Neural cell (in vitro differentiated cells): Measurements from ENCODE around the gene PHLDB1. TPM values are rescaled to one million over a fixed set of nuclear protein-coding genes. Genes with fewer than 3 reads are reported as not detected.
"Not testable (repeated sequence)": the region's sequence is repeated elsewhere in the genome, so short reads cannot be mapped to it uniquely, and the experiment has no call there.

ENCODE experiments used
- H2AFZ ChIP-seq: fragments of 200-600, 300-800 bp; sonication (generic), shearing (Covaris generic); 2 replicates; pipeline ENCODE4 v1.6.0; 2014; ENCODE audit warnings: low read depth, mild to moderate bottlenecking, antibody characterized with exemption, low read length, moderate library complexity
- H3F3A ChIP-seq: fragments of 200-600 bp; shearing (Covaris generic); 2 replicates; pipeline ENCODE4 v1.6.1; 2016; ENCODE audit warnings: mild to moderate bottlenecking, moderate library complexity, mixed read lengths, antibody characterized with exemption, low read length; ENCODE audit not compliant: insufficient read depth, poor library complexity, severe bottlenecking
- H3K27ac ChIP-seq: fragments of 200-600, 300-800 bp; sonication (generic), shearing (Covaris generic); 2 replicates; pipeline ENCODE4 v1.5.1; 2014; ENCODE audit warnings: mild to moderate bottlenecking, low read length, moderate library complexity
- H3K27me3 ChIP-seq: fragments of 300-800, 200-600 bp; sonication (generic), shearing (Covaris generic); 2 replicates; pipeline ENCODE4 v1.6.0; 2014; ENCODE audit warnings: mild to moderate bottlenecking, low read depth, low read length, moderate library complexity; ENCODE audit not compliant: insufficient read depth
- H3K36me3 ChIP-seq: fragments of 300-800, 200-600 bp; sonication (generic), shearing (Covaris generic); 2 replicates; pipeline ENCODE4 v1.5.1; 2014; ENCODE audit warnings: mild to moderate bottlenecking, antibody characterized with exemption, low read length, moderate library complexity; ENCODE audit not compliant: insufficient read depth
- H3K4me2 ChIP-seq: fragments of 300-800, 200-600 bp; sonication (generic), shearing (Covaris generic); 2 replicates; pipeline ENCODE4 v1.6.0; 2014; ENCODE audit warnings: mild to moderate bottlenecking, low read length
- H3K4me3 ChIP-seq: fragments of 300-800, 200-600 bp; sonication (generic), shearing (Covaris generic); 2 replicates; pipeline ENCODE4 v1.5.1; 2014; ENCODE audit warnings: mild to moderate bottlenecking, low read length, moderate library complexity
- H3K79me2 ChIP-seq: fragments of 200-600 bp; shearing (Covaris generic); replicated peaks from 2 replicates; pipeline ENCODE4 v1.6.0; 2014; ENCODE audit warnings: mild to moderate bottlenecking, low read length, moderate library complexity; ENCODE audit not compliant: insufficient read depth
- H3K9ac ChIP-seq: fragments of 300-800, 200-600 bp; sonication (generic), shearing (Covaris generic); 2 replicates; pipeline ENCODE4 v1.6.1; 2016; ENCODE audit warnings: mild to moderate bottlenecking, low read length, mixed read lengths
- H3K9me2 ChIP-seq: fragments of 200-600 bp; shearing (Covaris generic); 2 replicates; pipeline ENCODE4 v1.6.1; 2016; ENCODE audit warnings: mild to moderate bottlenecking, low read length, mixed read lengths; ENCODE audit not compliant: insufficient read depth
- H3K9me3 ChIP-seq: fragments of 200-600, 300-800 bp; sonication (generic), shearing (Covaris generic); 2 replicates; pipeline ENCODE4 v1.6.1; 2016; ENCODE audit warnings: mild to moderate bottlenecking, mixed run types, low read length, moderate library complexity, mixed read lengths
- H4K20me1 ChIP-seq: fragments of 200-600 bp; shearing (Covaris generic); 2 replicates; pipeline ENCODE4 v1.6.1; 2016; ENCODE audit warnings: mild to moderate bottlenecking, mixed run types; ENCODE audit not compliant: insufficient read depth
- EZH2 ChIP-seq: fragments of 200-600, 300-800 bp; shearing (Covaris generic), sonication (generic); IDR thresholded peaks from 2 replicates; pipeline ENCODE4 v1.6.1; 2014; ENCODE audit warnings: antibody characterized with exemption, low read length, borderline replicate concordance, mild to moderate bottlenecking; ENCODE audit not compliant: insufficient read depth, poor library complexity, severe bottlenecking
- MXI1 ChIP-seq: fragments of 450-650 bp; conservative IDR thresholded peaks from 2 replicates; pipeline ENCODE4 v1.6.1; 2014; ENCODE audit warnings: antibody characterized with exemption, mild to moderate bottlenecking; ENCODE audit not compliant: poor library complexity, severe bottlenecking
- POLR2AphosphoS5 ChIP-seq: IDR thresholded peaks from 2 replicates; pipeline ENCODE4 v1.6.1; 2012
- RAD21 ChIP-seq: fragments of 450-650 bp; conservative IDR thresholded peaks from 2 replicates; pipeline ENCODE4 v1.6.1; 2014; ENCODE audit warnings: antibody characterized with exemption, mild to moderate bottlenecking, moderate library complexity
- REST ChIP-seq: IDR thresholded peaks from 2 replicates; pipeline ENCODE4 v1.6.1; 2012; ENCODE audit warnings: borderline replicate concordance
- TAF1 ChIP-seq: IDR thresholded peaks from 2 replicates; pipeline ENCODE4 v1.6.1; 2012; ENCODE audit warnings: low read depth
- polyA plus RNA-seq: library from polyadenylated mRNA; depleted of rRNA; stranded (reverse); fragments of >200 nt; gene quantifications from 2 replicates; pipeline ENCODE4 v1.2.3, GENCODE V29; 2014
- TF ChIP-seq, protein P1 (sequence below): fragments of 450-650 bp; IDR thresholded peaks from 2 replicates; pipeline ENCODE4 v1.5.1; 2014; ENCODE audit warnings: antibody characterized with exemption, mild to moderate bottlenecking, moderate library complexity; ENCODE audit not compliant: poor library complexity, severe bottlenecking

PHLDB1 gene
- polyA plus RNA-seq, 1 donor from 2014 or later = 114 TPM

DNA sequence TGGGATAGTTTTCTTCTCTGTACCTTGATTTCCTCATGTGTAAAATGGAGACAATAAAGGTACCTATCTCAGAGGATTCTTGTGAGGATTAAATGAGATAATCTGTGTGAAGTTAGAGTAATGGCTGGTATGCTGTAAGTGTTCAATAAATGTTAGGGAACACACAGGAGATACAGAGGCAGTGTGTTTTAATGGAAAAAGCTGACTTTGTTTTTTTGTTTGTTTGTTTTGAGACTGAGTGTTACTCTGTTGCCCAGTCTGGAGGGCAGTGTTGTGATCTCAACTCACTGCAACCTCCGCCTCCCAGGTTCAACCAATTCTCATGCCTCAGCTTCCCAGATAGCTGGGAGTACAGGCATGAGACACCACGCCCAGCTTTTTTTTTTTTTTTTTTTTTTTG, 37.7 kb upstream of the PHLDB1 start:
- Histone ChIP-seq H3K27ac (no peak overlapping the region), H3F3A (peaks cover 3% of the 10 kb centered on the region), H3K4me2 (no peak overlapping the region), H4K20me1 (no peaks in the 10 kb centered on the region), H3K79me2 (peaks cover 25% of the 10 kb centered on the region), H2AFZ (no peak overlapping the region), H3K9ac (no peak overlapping the region), H3K36me3 (no peaks in the 10 kb centered on the region), H3K9me3 (no peaks in the 10 kb centered on the region), H3K4me3 (no peak overlapping the region), H3K27me3 (no peaks in the 10 kb centered on the region), H3K9me2 (no peaks in the 10 kb centered on the region)
- no peak for TF ChIP-seq REST
- no peak for TF ChIP-seq RAD21
- TF ChIP-seq, protein P1, sequence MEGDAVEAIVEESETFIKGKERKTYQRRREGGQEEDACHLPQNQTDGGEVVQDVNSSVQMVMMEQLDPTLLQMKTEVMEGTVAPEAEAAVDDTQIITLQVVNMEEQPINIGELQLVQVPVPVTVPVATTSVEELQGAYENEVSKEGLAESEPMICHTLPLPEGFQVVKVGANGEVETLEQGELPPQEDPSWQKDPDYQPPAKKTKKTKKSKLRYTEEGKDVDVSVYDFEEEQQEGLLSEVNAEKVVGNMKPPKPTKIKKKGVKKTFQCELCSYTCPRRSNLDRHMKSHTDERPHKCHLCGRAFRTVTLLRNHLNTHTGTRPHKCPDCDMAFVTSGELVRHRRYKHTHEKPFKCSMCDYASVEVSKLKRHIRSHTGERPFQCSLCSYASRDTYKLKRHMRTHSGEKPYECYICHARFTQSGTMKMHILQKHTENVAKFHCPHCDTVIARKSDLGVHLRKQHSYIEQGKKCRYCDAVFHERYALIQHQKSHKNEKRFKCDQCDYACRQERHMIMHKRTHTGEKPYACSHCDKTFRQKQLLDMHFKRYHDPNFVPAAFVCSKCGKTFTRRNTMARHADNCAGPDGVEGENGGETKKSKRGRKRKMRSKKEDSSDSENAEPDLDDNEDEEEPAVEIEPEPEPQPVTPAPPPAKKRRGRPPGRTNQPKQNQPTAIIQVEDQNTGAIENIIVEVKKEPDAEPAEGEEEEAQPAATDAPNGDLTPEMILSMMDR = no peak
- TF ChIP-seq EZH2 = no peak
- TF ChIP-seq TAF1 = no peak
- TF ChIP-seq POLR2AphosphoS5 = no peak

DNA sequence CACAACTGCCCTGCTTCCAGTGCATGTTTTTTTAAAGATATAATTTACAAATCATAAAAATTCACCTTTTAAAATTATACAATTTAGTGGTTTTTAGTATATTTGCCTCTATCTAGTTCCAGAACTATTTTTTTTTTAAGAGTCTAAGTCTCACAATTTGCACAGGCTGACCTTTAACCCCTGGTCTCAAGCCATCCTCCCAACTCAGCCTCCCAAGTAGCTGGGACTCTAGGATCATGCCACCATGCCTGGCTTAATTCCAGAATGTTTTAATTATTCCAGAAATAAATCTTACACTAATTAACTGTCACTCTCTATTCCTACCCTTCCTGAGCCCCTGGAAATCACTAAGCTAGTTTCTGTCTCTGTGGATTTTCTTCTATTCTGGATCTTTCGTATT, 36.6 kb upstream of the PHLDB1 start:
- H3K4me3 ChIP-seq = no peak overlapping the region
- H3K27ac ChIP-seq = no peak overlapping the region
- no peak for TF ChIP-seq RAD21
- TF ChIP-seq MXI1 = no peak
- H3K27me3 ChIP-seq = no peaks in the 10 kb centered on the region
- peaks cover 3% of the 10 kb centered on the region for H3F3A ChIP-seq
- H3K9ac ChIP-seq = no peak overlapping the region
- no peaks in the 10 kb centered on the region for H4K20me1 ChIP-seq
- H3K79me2 ChIP-seq = peaks cover 36% of the 10 kb centered on the region
- H3K9me3 ChIP-seq = no peaks in the 10 kb centered on the region
- H2AFZ ChIP-seq = no peak overlapping the region
- H3K4me2 ChIP-seq = no peak overlapping the region
- H3K36me3 ChIP-seq = no peaks in the 10 kb centered on the region
- no peaks in the 10 kb centered on the region for H3K9me2 ChIP-seq

- peak overlapping the region; percentile 93 for H3K27ac ChIP-seq
- not testable (repeated sequence) for H4K20me1 ChIP-seq, H3K36me3 ChIP-seq, H3K27me3 ChIP-seq, H3F3A ChIP-seq, H3K9me3 ChIP-seq, H3K9me2 ChIP-seq
- H2AFZ ChIP-seq = peak overlapping the region; percentile 36
- peak overlapping the region; percentile 50 for H3K4me2 ChIP-seq
- peak overlapping the region; percentile 97 for H3K9ac ChIP-seq
- H3K79me2 ChIP-seq = peaks cover 45% of the 10 kb centered on the region
- H3K4me3 ChIP-seq = peak overlapping the region; percentile 89
These were observed 35.7 kb upstream of the PHLDB1 start for GRCh38 chr11:118571701-118572060.
